Sigmoid colon (tissue), 4 donors: ENCODE results near the gene RBPJ.

Experiments used
- POLR2A ChIP-seq, 2 donors: fragments of 450-650 bp; IDR thresholded peaks; one replicate each; pipeline ENCODE4 v1.6.1; 2016; ENCODE audit warnings: antibody characterized with exemption in 2 of 2, mild to moderate bottlenecking in 2 of 2, moderate library complexity in 2 of 2
- POLR2AphosphoS5 ChIP-seq, 4 donors: sonication (generic); formaldehyde crosslinking; IDR thresholded peaks; one replicate each; pipeline ENCODE4 v1.6.1; 2017; ENCODE audit warnings: antibody characterized with exemption in 4 of 4
- TF ChIP-seq, protein P1 (sequence below), 4 experiments: fragments of 450-650 bp in 3 of 4; fragments of 200-600 bp in 1 of 4; IDR thresholded peaks; one replicate each; pipeline ENCODE4 v1.5.1; 2016 to 2019; ENCODE audit warnings: antibody characterized with exemption in 4 of 4, mild to moderate bottlenecking in 3 of 4, moderate library complexity in 2 of 4

DNA sequence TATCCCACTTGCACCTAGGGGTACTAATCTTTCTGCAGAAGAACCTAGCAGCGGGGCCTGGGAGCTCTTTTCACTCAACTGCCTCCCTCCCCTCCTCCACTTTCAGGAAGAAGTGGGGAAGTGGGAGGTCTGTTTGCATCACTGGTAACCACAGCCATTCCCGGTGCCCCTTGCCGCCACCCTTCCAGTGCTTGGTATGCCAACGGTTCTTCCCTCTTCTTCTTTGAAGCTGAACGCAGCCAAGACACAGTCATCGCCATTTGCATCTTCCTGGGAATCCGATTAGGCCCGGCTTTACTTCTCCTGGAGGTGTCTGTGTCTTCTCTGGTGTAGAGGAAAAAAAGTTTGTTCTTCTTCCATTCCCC lies 47.2 kb upstream of the RBPJ start:
- no peak for TF ChIP-seq POLR2A (IDR thresholded peaks at IDR 0.05)
- no peak for TF ChIP-seq POLR2AphosphoS5 (IDR thresholded peaks at IDR 0.05)
- TF ChIP-seq, protein P1, sequence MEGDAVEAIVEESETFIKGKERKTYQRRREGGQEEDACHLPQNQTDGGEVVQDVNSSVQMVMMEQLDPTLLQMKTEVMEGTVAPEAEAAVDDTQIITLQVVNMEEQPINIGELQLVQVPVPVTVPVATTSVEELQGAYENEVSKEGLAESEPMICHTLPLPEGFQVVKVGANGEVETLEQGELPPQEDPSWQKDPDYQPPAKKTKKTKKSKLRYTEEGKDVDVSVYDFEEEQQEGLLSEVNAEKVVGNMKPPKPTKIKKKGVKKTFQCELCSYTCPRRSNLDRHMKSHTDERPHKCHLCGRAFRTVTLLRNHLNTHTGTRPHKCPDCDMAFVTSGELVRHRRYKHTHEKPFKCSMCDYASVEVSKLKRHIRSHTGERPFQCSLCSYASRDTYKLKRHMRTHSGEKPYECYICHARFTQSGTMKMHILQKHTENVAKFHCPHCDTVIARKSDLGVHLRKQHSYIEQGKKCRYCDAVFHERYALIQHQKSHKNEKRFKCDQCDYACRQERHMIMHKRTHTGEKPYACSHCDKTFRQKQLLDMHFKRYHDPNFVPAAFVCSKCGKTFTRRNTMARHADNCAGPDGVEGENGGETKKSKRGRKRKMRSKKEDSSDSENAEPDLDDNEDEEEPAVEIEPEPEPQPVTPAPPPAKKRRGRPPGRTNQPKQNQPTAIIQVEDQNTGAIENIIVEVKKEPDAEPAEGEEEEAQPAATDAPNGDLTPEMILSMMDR (IDR thresholded peaks at IDR 0.05), result no peak
